Skeletal muscle cell (primary cell): ENCODE results near the gene HNRNPU.

Source experiments
- DNase-seq: peaks from one replicate; pipeline ENCODE4 v3.0.0-alpha.2; 2010; ENCODE audit warnings: low read depth
- H3K4me3 ChIP-seq: 2 replicates; pipeline ENCODE4 v1.5.1; 2011; ENCODE audit warnings: low read depth, mild to moderate bottlenecking, control low read depth, low read length, moderate library complexity

HNRNPU gene

GRCh38 chr1:244815600-244816099 is 48.7 kb downstream of the HNRNPU start:
- no peak overlapping the region for H3K4me3 ChIP-seq
- DNase-seq: no peak

GRCh38 chr1:244813327-244813726 is 51.0 kb downstream of the HNRNPU start:
- DNase-seq: no peak
- no peak overlapping the region for H3K4me3 ChIP-seq

- no peak for DNase-seq
- no peak overlapping the region for H3K4me3 ChIP-seq
These were observed 54.1 kb downstream of the HNRNPU start for GRCh38 chr1:244810221-244810620.

DNA sequence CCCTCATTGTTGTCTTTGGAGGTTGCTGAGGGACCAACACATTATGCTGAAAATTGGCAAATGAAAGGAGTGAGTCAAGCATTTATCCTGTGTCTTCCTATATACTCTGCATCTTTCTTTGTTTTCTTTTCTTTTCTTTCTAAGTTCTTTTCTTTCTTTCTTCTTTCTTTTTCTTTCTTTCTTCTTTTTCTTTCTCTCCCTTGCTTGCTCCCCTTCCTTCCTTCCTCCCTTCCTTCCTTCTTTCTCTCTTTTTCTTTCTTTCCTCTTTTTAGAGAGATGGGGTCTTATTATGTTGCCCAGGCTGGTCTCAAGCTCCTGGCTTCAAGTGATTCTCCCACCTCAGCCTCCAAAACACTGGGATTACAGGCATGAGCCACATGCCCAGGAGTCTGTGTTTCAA is 57.2 kb downstream of the HNRNPU start:
- no peak overlapping the region for H3K4me3 ChIP-seq

DNA sequence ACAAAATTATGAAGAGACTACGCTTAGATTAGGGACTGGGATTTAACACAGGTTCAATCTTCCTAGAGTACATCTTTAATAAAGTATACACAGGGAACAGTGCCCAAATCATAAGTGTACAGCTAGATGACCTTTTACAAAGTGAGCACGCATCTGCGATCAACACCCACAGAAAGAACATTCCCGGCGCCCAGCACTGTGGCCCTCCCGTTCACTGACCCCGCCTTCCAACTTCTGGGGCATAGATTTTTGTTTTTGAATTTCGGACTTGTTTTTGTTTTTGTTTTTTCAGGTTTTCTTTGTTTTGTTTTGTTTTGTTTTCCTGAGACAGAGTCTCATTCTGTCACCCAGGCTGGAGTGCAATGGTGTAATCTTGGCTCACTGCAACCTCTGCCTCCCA is 59.5 kb downstream of the HNRNPU start:
- H3K4me3 ChIP-seq: no peak overlapping the region
- DNase-seq: no peak

More for the DNA sequence above, 57.2 kb downstream of the HNRNPU start:
- DNase-seq: no peak

DNA sequence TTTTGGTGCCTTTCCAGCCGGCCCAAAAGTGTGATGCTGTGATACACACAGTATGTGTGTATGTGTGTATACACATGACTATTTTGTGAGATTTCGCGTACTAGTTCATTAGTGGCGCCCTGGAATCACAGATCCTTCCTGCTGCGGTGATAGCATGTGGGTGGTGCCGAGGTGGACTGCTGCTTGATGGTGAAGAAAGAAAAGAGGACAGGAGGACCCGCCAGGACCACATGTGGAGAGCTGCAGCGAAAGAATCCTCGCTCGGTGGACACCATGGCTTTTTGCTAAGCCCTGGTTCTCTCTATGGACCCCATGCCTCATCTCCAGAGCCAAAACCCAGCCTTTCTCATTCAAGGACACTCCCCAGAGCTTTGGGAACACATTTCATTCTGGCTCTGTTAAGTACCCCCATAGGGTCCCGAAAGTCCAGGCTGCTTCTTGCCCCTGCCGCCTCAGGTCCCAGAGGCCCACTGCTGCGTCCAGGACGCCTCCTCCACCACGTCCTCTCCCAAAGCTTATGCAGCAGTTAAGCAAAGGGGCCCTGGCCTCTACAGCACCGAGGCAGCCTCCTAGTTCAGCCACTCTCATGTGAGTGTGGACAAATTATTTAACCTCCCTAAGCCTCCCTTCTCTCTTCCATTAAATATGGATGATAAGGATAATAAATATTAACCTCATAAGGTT is 61.6 kb downstream of the HNRNPU start:
- no peak overlapping the region for H3K4me3 ChIP-seq
- DNase-seq: no peak

DNA sequence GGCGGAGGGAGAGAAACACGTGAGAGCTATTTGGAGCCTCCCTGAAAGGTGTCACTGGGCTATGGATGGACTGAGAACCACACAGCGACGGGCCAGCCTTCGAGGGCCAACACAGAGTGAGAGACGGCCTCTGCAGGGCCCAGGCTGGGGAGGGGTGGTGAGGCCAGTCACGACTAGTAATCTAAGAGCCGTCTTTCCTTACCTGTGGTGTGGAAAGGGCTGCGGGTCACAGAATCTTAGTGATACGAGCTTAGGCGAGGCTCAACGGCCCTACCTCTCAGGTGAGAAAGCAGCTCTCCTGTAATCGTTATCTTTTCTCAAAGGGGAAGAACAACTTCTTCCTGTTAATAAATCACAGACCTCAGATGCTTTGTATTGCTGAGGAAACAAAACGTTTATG is 62.3 kb downstream of the HNRNPU start:
- no peak overlapping the region for H3K4me3 ChIP-seq
- DNase-seq: no peak

- no peak for DNase-seq
- H3K4me3 ChIP-seq: no peak overlapping the region
These were observed 63.1 kb downstream of the HNRNPU start for GRCh38 chr1:244801246-244801645.

- no peak for DNase-seq
- H3K4me3 ChIP-seq: no peak overlapping the region
These were observed 63.5 kb downstream of the HNRNPU start for GRCh38 chr1:244800821-244801220.
